ENCODE measurements around the gene MRRF. TPM values are rescaled to one million over a fixed set of nuclear protein-coding genes. Genes with fewer than 3 reads are reported as not detected.

Gene MRRF
- total RNA-seq, 3 donors from 2014 or later, result 46.5 to 65.2 (median 62.4) TPM

- intact Hi-C loops (cut with DNase I, micrococcal nuclease), result no loop called here
- peaks cover 5% of the 10 kb centered on the region for H3K9me3 ChIP-seq
- no peak for TF ChIP-seq CTCF (IDR thresholded peaks at IDR 0.05)
- peaks cover 23% of the 10 kb centered on the region for H3K4me1 ChIP-seq (ENCODE audit: low read depth)
- H3K36me3 ChIP-seq (ENCODE audit: low read depth), result no peaks in the 10 kb centered on the region
- H3K4me3 ChIP-seq, result no peak overlapping the region
- DNase-seq (peak; percentile 78 to 83 (median 81)), ATAC-seq (peak; percentile 71)
These were observed 110.3 kb downstream of the MRRF start for GRCh38 chr9:122374885-122375420.

GRCh38 chr9:122376796-122377195 is 112.1 kb downstream of the MRRF start:
- Histone ChIP-seq H3K36me3 (ENCODE audit: low read depth) (no peaks in the 10 kb centered on the region), H3K4me1 (ENCODE audit: low read depth) (peaks cover 16% of the 10 kb centered on the region), H3K9me3 (peaks cover 5% of the 10 kb centered on the region), H3K4me3 (no peak overlapping the region)
- no peak for ATAC-seq
- intact Hi-C loops (cut with DNase I, micrococcal nuclease), result no loop called here
- TF ChIP-seq CTCF (IDR thresholded peaks at IDR 0.05), result no peak
- no peak for DNase-seq

DNA sequence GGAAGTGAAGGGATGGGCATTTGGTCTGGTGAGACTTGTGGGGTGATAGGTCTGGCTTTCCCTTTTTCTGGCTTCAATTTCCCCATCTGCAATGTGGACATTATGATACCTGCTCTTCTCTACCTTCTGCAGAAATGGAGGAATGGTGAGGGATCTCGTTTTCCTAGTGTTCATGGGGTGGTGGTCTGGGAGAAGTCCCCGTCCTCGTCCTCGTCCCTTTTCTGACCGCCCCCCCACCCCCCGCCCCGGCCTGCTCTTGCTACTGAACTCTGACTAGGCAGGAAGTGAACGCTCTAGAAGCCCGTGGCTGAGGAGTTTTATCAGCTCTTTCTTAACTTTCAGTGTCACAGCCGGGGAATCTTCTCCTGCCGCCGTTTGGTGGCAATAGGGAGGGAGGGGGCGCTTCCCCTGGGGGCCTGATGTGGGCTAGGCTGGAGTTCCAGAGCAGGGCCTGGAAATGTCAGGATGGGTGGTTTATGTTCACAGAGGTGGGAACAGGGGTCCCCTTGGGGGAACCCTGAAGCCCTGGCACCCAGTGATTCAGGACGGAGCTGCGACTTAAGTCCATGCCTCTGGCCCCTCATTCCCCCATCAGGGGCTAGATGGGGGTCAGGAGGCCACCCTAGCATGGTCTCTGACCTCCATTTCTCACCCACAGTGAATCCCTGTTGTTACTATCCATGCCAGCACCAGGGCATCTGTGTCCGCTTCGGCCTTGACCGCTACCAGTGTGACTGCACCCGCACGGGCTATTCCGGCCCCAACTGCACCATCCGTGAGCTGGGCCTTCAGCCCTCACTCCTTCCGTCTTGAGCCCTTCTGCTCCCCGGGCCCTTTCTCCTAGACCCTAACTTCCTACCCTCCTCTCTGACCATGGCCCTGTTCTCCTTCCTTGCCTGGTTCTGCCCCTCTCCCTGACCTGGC is 112.8 kb downstream of the MRRF start:
- TF ChIP-seq CTCF (IDR thresholded peaks at IDR 0.05), result no peak
- Histone ChIP-seq H3K9me3 (peaks cover 5% of the 10 kb centered on the region), H3K4me1 (ENCODE audit: low read depth) (peaks cover 16% of the 10 kb centered on the region), H3K36me3 (ENCODE audit: low read depth) (no peaks in the 10 kb centered on the region), H3K4me3 (no peak overlapping the region)
- ATAC-seq (no peak), DNase-seq (no peak)
- intact Hi-C loops (cut with DNase I, micrococcal nuclease), result no loop called here

DNA sequence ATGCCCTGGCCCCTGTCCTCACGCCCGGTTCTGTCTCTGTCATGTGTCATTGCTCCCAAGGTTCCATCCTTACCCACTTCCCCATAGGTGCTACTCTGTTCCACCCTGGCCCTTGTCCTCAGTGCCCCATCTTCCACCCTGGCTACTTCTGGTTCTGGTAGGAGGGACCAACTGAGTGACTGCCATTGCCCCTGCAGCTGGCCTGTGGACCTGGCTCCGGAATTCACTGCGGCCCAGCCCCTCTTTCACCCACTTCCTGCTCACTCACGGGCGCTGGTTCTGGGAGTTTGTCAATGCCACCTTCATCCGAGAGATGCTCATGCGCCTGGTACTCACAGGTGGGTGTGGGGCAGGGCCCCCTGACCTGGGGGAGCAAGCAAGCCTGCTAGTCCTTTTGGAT is 113.6 kb downstream of the MRRF start:
- Histone ChIP-seq H3K36me3 (ENCODE audit: low read depth) (no peaks in the 10 kb centered on the region), H3K4me1 (ENCODE audit: low read depth) (peaks cover 16% of the 10 kb centered on the region), H3K4me3 (no peak overlapping the region), H3K9me3 (peaks cover 5% of the 10 kb centered on the region)
- DNase-seq (no peak), ATAC-seq (no peak)
- no peak for TF ChIP-seq CTCF (IDR thresholded peaks at IDR 0.05)
- intact Hi-C loops (cut with DNase I, micrococcal nuclease), result no loop called here

GRCh38 chr9:122379340-122379739 is 114.7 kb downstream of the MRRF start:
- no peak overlapping the region for H3K4me3 ChIP-seq
- intact Hi-C loops (cut with DNase I, micrococcal nuclease), result no loop called here
- no peak for DNase-seq
- no peak for TF ChIP-seq CTCF (IDR thresholded peaks at IDR 0.05)
- ATAC-seq, result no peak
- peaks cover 5% of the 10 kb centered on the region for H3K9me3 ChIP-seq
- H3K4me1 ChIP-seq (ENCODE audit: low read depth), result peaks cover 16% of the 10 kb centered on the region
- no peaks in the 10 kb centered on the region for H3K36me3 ChIP-seq (ENCODE audit: low read depth)
